Bone marrow (tissue), 2 donors: ENCODE results near the gene DEPDC5.
A peak's percentile ranks its signal among the peaks of the same experiment; 100 is the strongest.
"Not testable (repeated sequence)": the region's sequence is repeated elsewhere in the genome, so short reads cannot be mapped to it uniquely, and the experiment has no call there.

Experiments used
- DNase-seq, 2 donors: peaks; one replicate each; lab custom pipeline; 2025; lab: John Stamatoyannopoulos, UW

The DEPDC5 gene

GRCh38 chr22:31753634-31754501 is at the start of gene DEPDC5:
DEPDC5 (plus strand) TSS chr22:31754019; CDS start chr22:31754922, 903 bp downstream.
- DNase-seq, result peak; percentile 87 to 90

- no peak for DNase-seq
Measured at GRCh38 chr22:31707519-31707918, 46.3 kb upstream of the DEPDC5 start.

- DNase-seq, result not testable (repeated sequence)
Measured at GRCh38 chr22:31711226-31711625, 42.6 kb upstream of the DEPDC5 start.

GRCh38 chr22:31715147-31715778 is 38.6 kb upstream of the DEPDC5 start:
- no peak for DNase-seq

- no peak for DNase-seq
Measured at GRCh38 chr22:31719850-31720471, 33.9 kb upstream of the DEPDC5 start.

- no peak for DNase-seq
Measured at GRCh38 chr22:31723723-31724122, 30.1 kb upstream of the DEPDC5 start.

- DNase-seq, result no peak
Measured at GRCh38 chr22:31726692-31727091, 27.1 kb upstream of the DEPDC5 start.

GRCh38 chr22:31728857-31729256 is 25.0 kb upstream of the DEPDC5 start:
- no peak for DNase-seq

GRCh38 chr22:31730344-31730711 is 23.5 kb upstream of the DEPDC5 start:
- no peak for DNase-seq

- DNase-seq, result no peak
Measured at GRCh38 chr22:31732089-31732829, 21.6 kb upstream of the DEPDC5 start.

- DNase-seq, result no peak
Measured at GRCh38 chr22:31733580-31734079, 20.2 kb upstream of the DEPDC5 start.

GRCh38 chr22:31734512-31734911 is 19.3 kb upstream of the DEPDC5 start:
- no peak for DNase-seq

GRCh38 chr22:31736458-31736857 is 17.4 kb upstream of the DEPDC5 start:
- DNase-seq, result no peak

GRCh38 chr22:31737932-31738331 is 15.9 kb upstream of the DEPDC5 start:
- no peak for DNase-seq

- DNase-seq, result no peak
Measured at GRCh38 chr22:31738566-31738965, 15.3 kb upstream of the DEPDC5 start.

- no peak for DNase-seq
Measured at GRCh38 chr22:31739795-31740201, 14.0 kb upstream of the DEPDC5 start.

- DNase-seq, result not testable (repeated sequence)
Measured at GRCh38 chr22:31740314-31740713, 13.5 kb upstream of the DEPDC5 start.

GRCh38 chr22:31742115-31742514 is 11.7 kb upstream of the DEPDC5 start:
- DNase-seq, result no peak

GRCh38 chr22:31742682-31743081 is 11.1 kb upstream of the DEPDC5 start:
- DNase-seq, result no peak

- no peak for DNase-seq
Measured at GRCh38 chr22:31743871-31744270, 9.9 kb upstream of the DEPDC5 start.

GRCh38 chr22:31747441-31747840 is 6.4 kb upstream of the DEPDC5 start:
- no peak for DNase-seq

- no peak for DNase-seq
Measured at GRCh38 chr22:31748490-31748889, 5.3 kb upstream of the DEPDC5 start.
